Fibroblast of lung (primary cell): Measurements from ENCODE around the gene MCF2L.

ENCODE experiments used
- EZH2 ChIP-seq: IDR thresholded peaks from 2 replicates; pipeline ENCODE4 v1.5.1; 2012; ENCODE audit warnings: low read length, control low read depth, mild to moderate bottlenecking; ENCODE audit errors: missing control alignments
- TF ChIP-seq, protein P1 (sequence below), 2 donors: IDR thresholded peaks in 1 of 2; conservative IDR thresholded peaks in 1 of 2; 1 replicate in 1 of 2; 2 replicates in 1 of 2; pipeline ENCODE4 v1.5.1; 2011 to 2012; ENCODE audit warnings: low read length in 2 of 2, control low read depth in 1 of 2, inconsistent platforms in 1 of 2, low read depth in 1 of 2, mild to moderate bottlenecking in 1 of 2

DNA sequence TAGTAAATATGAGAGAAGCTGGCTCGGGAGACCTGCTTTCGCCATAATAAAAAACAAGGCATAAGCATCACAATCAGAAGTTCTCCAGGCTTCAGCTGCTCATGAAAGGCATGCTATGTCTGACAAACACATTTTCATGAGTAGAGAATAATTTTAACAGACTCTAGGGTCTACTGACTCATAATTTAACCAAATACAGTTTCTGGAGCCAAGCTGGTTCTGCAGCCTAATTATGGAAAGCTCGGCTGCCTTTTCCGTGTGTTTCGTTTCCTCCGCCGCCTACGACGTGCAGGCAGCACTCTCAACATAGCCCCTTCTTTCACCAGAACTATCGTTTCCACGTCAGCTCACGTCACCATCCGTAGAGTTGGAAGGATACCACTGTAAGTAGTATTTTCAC is 5.7 kb downstream of the MCF2L start:
- TF ChIP-seq, protein P1, sequence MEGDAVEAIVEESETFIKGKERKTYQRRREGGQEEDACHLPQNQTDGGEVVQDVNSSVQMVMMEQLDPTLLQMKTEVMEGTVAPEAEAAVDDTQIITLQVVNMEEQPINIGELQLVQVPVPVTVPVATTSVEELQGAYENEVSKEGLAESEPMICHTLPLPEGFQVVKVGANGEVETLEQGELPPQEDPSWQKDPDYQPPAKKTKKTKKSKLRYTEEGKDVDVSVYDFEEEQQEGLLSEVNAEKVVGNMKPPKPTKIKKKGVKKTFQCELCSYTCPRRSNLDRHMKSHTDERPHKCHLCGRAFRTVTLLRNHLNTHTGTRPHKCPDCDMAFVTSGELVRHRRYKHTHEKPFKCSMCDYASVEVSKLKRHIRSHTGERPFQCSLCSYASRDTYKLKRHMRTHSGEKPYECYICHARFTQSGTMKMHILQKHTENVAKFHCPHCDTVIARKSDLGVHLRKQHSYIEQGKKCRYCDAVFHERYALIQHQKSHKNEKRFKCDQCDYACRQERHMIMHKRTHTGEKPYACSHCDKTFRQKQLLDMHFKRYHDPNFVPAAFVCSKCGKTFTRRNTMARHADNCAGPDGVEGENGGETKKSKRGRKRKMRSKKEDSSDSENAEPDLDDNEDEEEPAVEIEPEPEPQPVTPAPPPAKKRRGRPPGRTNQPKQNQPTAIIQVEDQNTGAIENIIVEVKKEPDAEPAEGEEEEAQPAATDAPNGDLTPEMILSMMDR (conservative IDR thresholded peaks at IDR 0.05 in 1 of 2, IDR thresholded peaks at IDR 0.05 in 1 of 2; ENCODE audit: low read depth in 1 of 2, low read length in 2 of 2), result no peak
- no peak for TF ChIP-seq EZH2
